OCI-LY1 (cell line): ENCODE data around the gene BOC.

Source experiments
- H2AFZ ChIP-seq: fragments of 200-600 bp; sonication (generic), shearing (Covaris generic); 2 replicates; pipeline ENCODE4 v1.6.0; 2014; ENCODE audit warnings: antibody characterized with exemption, mild to moderate bottlenecking, low read length
- H3F3A ChIP-seq: fragments of 200-600 bp; sonication (generic), shearing (Covaris generic); 2 replicates; pipeline ENCODE4 v1.6.0; 2014; ENCODE audit warnings: mild to moderate bottlenecking, antibody characterized with exemption, low read length, moderate library complexity; ENCODE audit not compliant: insufficient read depth
- H3K27ac ChIP-seq: fragments of 200-600 bp; sonication (generic); 2 replicates; pipeline ENCODE4 v1.5.1; 2014; ENCODE audit warnings: low read length, mixed run types, mild to moderate bottlenecking, low read depth; ENCODE audit not compliant: poor library complexity, severe bottlenecking
- H3K27me3 ChIP-seq: fragments of 200-600 bp; sonication (generic); 2 replicates; pipeline ENCODE4 v1.6.0; 2014; ENCODE audit warnings: antibody characterized with exemption, mild to moderate bottlenecking, low read length, moderate library complexity; ENCODE audit not compliant: insufficient read depth
- H3K36me3 ChIP-seq: fragments of 200-600 bp; sonication (generic); 2 replicates; pipeline ENCODE4 v1.6.1; 2014; ENCODE audit warnings: mild to moderate bottlenecking, antibody characterized with exemption, low read length, moderate library complexity, mixed read lengths; ENCODE audit not compliant: insufficient read depth
- H3K4me1 ChIP-seq: fragments of 200-600 bp; sonication (generic); 2 replicates; pipeline ENCODE4 v1.5.1; 2014; ENCODE audit warnings: mild to moderate bottlenecking, low read length, moderate library complexity; ENCODE audit not compliant: insufficient read depth, severe bottlenecking
- H3K4me2 ChIP-seq: fragments of 200-600 bp; sonication (generic), shearing (Covaris generic); 2 replicates; pipeline ENCODE4 v1.6.1; 2014; ENCODE audit warnings: low read length
- H3K4me3 ChIP-seq: fragments of 200-600 bp; sonication (generic); 2 replicates; pipeline ENCODE4 v1.5.1; 2014; ENCODE audit warnings: low read length, low read depth, mild to moderate bottlenecking, mixed read lengths; ENCODE audit not compliant: poor library complexity, severe bottlenecking
- H3K79me2 ChIP-seq: fragments of 200-600 bp; shearing (Covaris generic); 2 replicates; pipeline ENCODE4 v1.6.1; 2016; ENCODE audit warnings: mixed run types, low read length, mixed read lengths; ENCODE audit not compliant: insufficient read depth
- H3K9ac ChIP-seq: fragments of 200-600 bp; sonication (generic), shearing (Covaris generic); 2 replicates; pipeline ENCODE4 v1.6.1; 2014; ENCODE audit warnings: mild to moderate bottlenecking, low read length, mixed read lengths
- H3K9me2 ChIP-seq: fragments of 200-600 bp; sonication (generic), shearing (Covaris generic); 2 replicates; pipeline ENCODE4 v1.6.1; 2014; ENCODE audit warnings: low read depth, mild to moderate bottlenecking, low read length, mixed read lengths
- H3K9me3 ChIP-seq: fragments of 200-600 bp; shearing (Covaris generic); 2 replicates; pipeline ENCODE4 v1.6.1; 2014; ENCODE audit warnings: low read length, mixed read lengths
- H4K20me1 ChIP-seq: fragments of 200-600 bp; sonication (generic), shearing (Covaris generic); 2 replicates; pipeline ENCODE4 v1.6.0; 2016; ENCODE audit warnings: mild to moderate bottlenecking, low read length; ENCODE audit not compliant: insufficient read depth
- CTCF ChIP-seq: fragments of 200-600 bp; sonication (generic), shearing (Covaris generic); IDR thresholded peaks from 2 replicates; pipeline ENCODE4 v1.5.1; 2017; ENCODE audit warnings: mild to moderate bottlenecking, antibody characterized with exemption, low read length, moderate library complexity, mixed read lengths
- EZH2 ChIP-seq: fragments of 200-600 bp; sonication (generic), shearing (Covaris generic); IDR thresholded peaks from 2 replicates; pipeline ENCODE4 v1.8.0; 2017; ENCODE audit warnings: borderline replicate concordance, mixed run types, mild to moderate bottlenecking, antibody characterized with exemption, low read length, moderate library complexity, mixed read lengths

Gene BOC

GRCh38 chr3:113258361-113258760 lies 47.0 kb downstream of the BOC start:
- no peaks in the 10 kb centered on the region for H3K27me3 ChIP-seq
- no peak overlapping the region for H3K4me2 ChIP-seq
- H3K9me3 ChIP-seq, result no peaks in the 10 kb centered on the region
- H2AFZ ChIP-seq, result no peak overlapping the region
- TF ChIP-seq CTCF (no peak), EZH2 (no peak)
- H3K9ac ChIP-seq, result no peak overlapping the region
- H4K20me1 ChIP-seq, result no peaks in the 10 kb centered on the region
- H3K9me2 ChIP-seq, result no peaks in the 10 kb centered on the region
- H3K79me2 ChIP-seq, result no peaks in the 10 kb centered on the region
- H3K4me3 ChIP-seq, result no peak overlapping the region
- H3K36me3 ChIP-seq, result no peaks in the 10 kb centered on the region
- H3K27ac ChIP-seq, result no peak overlapping the region
- no peaks in the 10 kb centered on the region for H3K4me1 ChIP-seq
- H3F3A ChIP-seq, result no peaks in the 10 kb centered on the region

- H3K9me2 ChIP-seq, result no peaks in the 10 kb centered on the region
- no peaks in the 10 kb centered on the region for H3K4me1 ChIP-seq
- no peak for TF ChIP-seq EZH2
- TF ChIP-seq CTCF, result no peak
- no peaks in the 10 kb centered on the region for H3K9me3 ChIP-seq
- H3K27ac ChIP-seq, result no peak overlapping the region
- no peaks in the 10 kb centered on the region for H3K79me2 ChIP-seq
- no peaks in the 10 kb centered on the region for H3K36me3 ChIP-seq
- no peaks in the 10 kb centered on the region for H3K27me3 ChIP-seq
- no peak overlapping the region for H3K4me2 ChIP-seq
- no peaks in the 10 kb centered on the region for H3F3A ChIP-seq
- no peak overlapping the region for H3K4me3 ChIP-seq
- H4K20me1 ChIP-seq, result no peaks in the 10 kb centered on the region
- no peak overlapping the region for H2AFZ ChIP-seq
- no peak overlapping the region for H3K9ac ChIP-seq
Observed at GRCh38 chr3:113259196-113259595, 47.8 kb downstream of the BOC start.

GRCh38 chr3:113261063-113261625 lies 49.8 kb downstream of the BOC start:
- H2AFZ ChIP-seq, result no peak overlapping the region
- no peaks in the 10 kb centered on the region for H3F3A ChIP-seq
- H3K9me2 ChIP-seq, result no peaks in the 10 kb centered on the region
- no peak overlapping the region for H3K27ac ChIP-seq
- no peaks in the 10 kb centered on the region for H3K4me1 ChIP-seq
- H3K27me3 ChIP-seq, result no peaks in the 10 kb centered on the region
- no peaks in the 10 kb centered on the region for H4K20me1 ChIP-seq
- no peaks in the 10 kb centered on the region for H3K79me2 ChIP-seq
- H3K4me2 ChIP-seq, result no peak overlapping the region
- H3K4me3 ChIP-seq, result no peak overlapping the region
- H3K9me3 ChIP-seq, result no peaks in the 10 kb centered on the region
- H3K36me3 ChIP-seq, result no peaks in the 10 kb centered on the region
- no peak overlapping the region for H3K9ac ChIP-seq
- TF ChIP-seq EZH2 (no peak), CTCF (no peak)
